Left ventricle myocardium superior (tissue), 1 donor: ENCODE data around the gene ARHGAP8. TPM values are rescaled to one million over a fixed set of nuclear protein-coding genes. Genes with fewer than 3 reads are reported as not detected.
"Not testable (repeated sequence)": the region's sequence is repeated elsewhere in the genome, so short reads cannot be mapped to it uniquely, and the experiment has no call there.

Experiments
- ATAC-seq: fragments of 200-7000 bp; cut with Tn5 transposase; one replicate; pipeline ENCODE4 v1.9.1; 2020; ENCODE audit warnings: mild to moderate bottlenecking, moderate library complexity
- DNase-seq: peaks from one replicate; pipeline ENCODE4 v3.0.0-alpha.2; 2020
- intact Hi-C: fragments of 100-400 bp; cut with micrococcal nuclease; formaldehyde crosslinking; loops from one replicate; pipeline ENCODE4 v1.11.0; 2022
- total RNA-seq: library from RNA; stranded (reverse); fragmentation: NEBNext Ultra II Directional; extraction: Animal tissue kit (Norgen Biotek cat#: 25700); gene quantifications from one replicate; pipeline ENCODE4 v1.2.1, GENCODE V29; 2021
- donor health status: DM: no; HTN: yes; CAD: no; lungs with severe emphysema.

The ARHGAP8 gene
- total RNA-seq, 1 donor from 2014 or later, result not detected

- intact Hi-C loops, result no loop called here
- peak; percentile 30 for ATAC-seq
- DNase-seq, result peak; percentile 40
These were observed 15.6 kb upstream of the ARHGAP8 start for GRCh38 chr22:44736581-44737405.

- ATAC-seq, result no peak
- intact Hi-C loops, result no loop called here
- no peak for DNase-seq
These were observed 14.7 kb upstream of the ARHGAP8 start for GRCh38 chr22:44737406-44738346.

DNA sequence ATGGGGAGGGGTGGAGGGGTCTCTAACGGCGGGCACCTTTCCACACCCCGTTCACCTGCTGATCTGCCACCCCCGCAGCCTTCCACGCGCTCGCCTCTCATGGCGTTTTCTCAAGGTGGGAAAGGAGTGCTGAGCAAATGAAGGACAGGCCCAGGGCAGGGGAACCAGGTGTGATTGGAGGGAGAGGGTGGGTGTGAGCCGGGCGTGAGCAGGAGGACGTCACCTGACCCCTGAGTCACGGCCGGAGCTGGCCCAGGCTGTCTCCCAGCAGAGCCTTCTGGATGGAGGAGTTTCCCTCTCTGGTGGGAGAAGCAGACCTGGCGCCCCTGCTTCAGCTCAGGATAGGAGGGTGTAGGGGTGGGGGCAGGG is 14.0 kb upstream of the ARHGAP8 start:
- intact Hi-C loops, result no loop called here
- ATAC-seq, result no peak
- peak; percentile 11 for DNase-seq

GRCh38 chr22:44739024-44739423 is 13.4 kb upstream of the ARHGAP8 start:
- intact Hi-C loops, result no loop called here
- DNase-seq (no peak), ATAC-seq (no peak)

- ATAC-seq, intact Hi-C loops, DNase-seq: not testable (repeated sequence)
These were observed 12.7 kb upstream of the ARHGAP8 start for GRCh38 chr22:44739666-44740065.

GRCh38 chr22:44740307-44740706 is 12.1 kb upstream of the ARHGAP8 start:
- intact Hi-C loops, result no loop called here
- no peak for DNase-seq
- no peak for ATAC-seq

- intact Hi-C loops, result no loop called here
- DNase-seq (no peak), ATAC-seq (no peak)
These were observed 10.4 kb upstream of the ARHGAP8 start for GRCh38 chr22:44741929-44742328.

- intact Hi-C loops, result no loop called here
- DNase-seq, result no peak
- no peak for ATAC-seq
These were observed 9.1 kb upstream of the ARHGAP8 start for GRCh38 chr22:44743247-44743646.

DNA sequence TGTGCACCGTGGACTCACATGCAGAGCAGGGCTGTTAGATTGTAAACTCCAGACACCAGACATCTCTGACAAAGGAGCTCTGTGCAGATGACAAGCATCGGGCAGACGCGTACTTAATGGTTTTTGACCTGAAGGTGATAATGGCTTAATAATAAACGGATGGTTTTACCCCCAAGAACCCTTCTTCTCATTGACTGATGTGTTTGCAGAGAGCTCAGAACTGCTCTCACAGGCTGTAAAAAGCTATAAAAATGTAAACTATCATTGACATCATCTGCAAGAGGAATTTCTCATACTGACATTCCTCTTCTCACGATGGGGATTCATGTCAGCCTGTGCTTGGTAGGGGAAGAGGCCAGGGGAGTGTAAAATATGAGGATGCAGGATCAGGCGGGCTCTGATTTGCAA is 8.6 kb upstream of the ARHGAP8 start:
- DNase-seq (no peak), ATAC-seq (no peak)
- intact Hi-C loops, result no loop called here

- no peak for DNase-seq
- intact Hi-C loops, result no loop called here
- ATAC-seq, result no peak
These were observed 6.3 kb upstream of the ARHGAP8 start for GRCh38 chr22:44745853-44746789.

- ATAC-seq, DNase-seq, intact Hi-C loops: not testable (repeated sequence)
These were observed 4.6 kb upstream of the ARHGAP8 start for GRCh38 chr22:44747784-44748127.

- DNase-seq (no peak), ATAC-seq (no peak)
- intact Hi-C loops, result no loop called here
These were observed 3.9 kb upstream of the ARHGAP8 start for GRCh38 chr22:44748524-44748923.

DNA sequence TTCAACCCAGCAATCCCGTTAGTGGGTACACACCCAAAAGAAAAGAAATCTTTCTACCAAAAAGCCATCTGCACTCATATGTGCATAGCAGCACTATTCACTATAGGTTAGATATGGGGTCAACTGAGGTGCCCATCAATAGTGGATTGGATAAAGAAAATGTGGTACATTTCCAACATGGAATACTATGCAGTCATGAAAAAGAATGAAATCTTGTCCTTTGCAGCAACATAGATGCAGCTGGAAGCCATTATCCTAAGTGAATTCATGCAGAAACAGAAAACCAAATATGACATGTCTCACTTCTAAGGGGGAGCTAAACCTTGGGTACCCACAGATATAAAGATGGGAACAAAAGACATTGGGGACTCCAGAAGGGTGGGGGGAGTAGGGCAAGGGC is 1.9 kb upstream of the ARHGAP8 start:
- ATAC-seq, result no peak
- no peak for DNase-seq
- intact Hi-C loops, result no loop called here

DNA sequence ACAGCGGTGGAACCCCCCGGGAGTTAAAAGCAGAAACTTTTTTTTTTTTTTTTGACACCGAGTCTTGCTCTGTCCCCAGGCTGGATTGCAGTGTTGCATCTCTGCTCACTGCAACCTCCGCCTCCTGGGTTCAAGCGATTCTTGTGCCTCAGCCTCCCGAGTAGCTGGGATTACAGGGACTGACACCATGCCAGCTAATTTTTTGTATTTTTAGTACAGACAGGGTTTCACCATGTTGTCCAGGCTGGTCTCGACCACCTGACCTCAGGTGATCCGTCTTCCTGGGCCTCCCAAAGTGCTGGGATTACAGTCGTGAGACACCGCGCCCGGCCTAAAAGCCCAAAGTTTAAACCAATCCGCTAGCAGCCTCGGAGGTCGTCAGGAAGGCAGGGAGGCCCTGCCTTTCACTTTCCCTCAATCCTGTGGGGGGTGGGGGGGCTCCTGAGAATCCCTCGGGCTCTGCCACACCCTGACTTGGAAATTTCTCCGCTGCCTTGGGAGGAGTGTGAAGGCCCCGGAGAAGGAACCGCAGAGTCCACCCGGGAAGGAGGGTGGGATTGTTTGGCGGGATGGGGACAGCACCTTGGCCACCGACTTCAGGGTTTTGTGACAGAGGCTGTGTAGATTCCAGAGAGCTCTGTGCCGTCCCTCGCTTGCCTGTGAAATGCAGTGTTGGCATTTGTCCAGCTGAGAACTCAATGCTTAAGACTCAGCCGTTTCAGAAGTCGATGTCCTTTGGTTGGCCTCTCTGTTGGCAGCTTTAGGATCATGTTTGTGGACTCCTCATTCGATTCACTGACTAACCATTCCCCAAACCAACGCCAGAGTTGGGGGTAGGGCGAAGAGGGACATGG is 1.0 kb downstream of the ARHGAP8 start:
- intact Hi-C loops, result no loop called here
- ATAC-seq (no peak), DNase-seq (no peak)

- ATAC-seq (no peak), DNase-seq (no peak)
- intact Hi-C loops, result no loop called here
These were observed 2.6 kb downstream of the ARHGAP8 start for GRCh38 chr22:44754998-44755397.

- no peak for ATAC-seq
- no peak for DNase-seq
- intact Hi-C loops, result no loop called here
These were observed 3.0 kb downstream of the ARHGAP8 start for GRCh38 chr22:44755417-44755816.

- DNase-seq (no peak), ATAC-seq (no peak)
- intact Hi-C loops, result no loop called here
These were observed 3.6 kb downstream of the ARHGAP8 start for GRCh38 chr22:44755956-44756361.

DNA sequence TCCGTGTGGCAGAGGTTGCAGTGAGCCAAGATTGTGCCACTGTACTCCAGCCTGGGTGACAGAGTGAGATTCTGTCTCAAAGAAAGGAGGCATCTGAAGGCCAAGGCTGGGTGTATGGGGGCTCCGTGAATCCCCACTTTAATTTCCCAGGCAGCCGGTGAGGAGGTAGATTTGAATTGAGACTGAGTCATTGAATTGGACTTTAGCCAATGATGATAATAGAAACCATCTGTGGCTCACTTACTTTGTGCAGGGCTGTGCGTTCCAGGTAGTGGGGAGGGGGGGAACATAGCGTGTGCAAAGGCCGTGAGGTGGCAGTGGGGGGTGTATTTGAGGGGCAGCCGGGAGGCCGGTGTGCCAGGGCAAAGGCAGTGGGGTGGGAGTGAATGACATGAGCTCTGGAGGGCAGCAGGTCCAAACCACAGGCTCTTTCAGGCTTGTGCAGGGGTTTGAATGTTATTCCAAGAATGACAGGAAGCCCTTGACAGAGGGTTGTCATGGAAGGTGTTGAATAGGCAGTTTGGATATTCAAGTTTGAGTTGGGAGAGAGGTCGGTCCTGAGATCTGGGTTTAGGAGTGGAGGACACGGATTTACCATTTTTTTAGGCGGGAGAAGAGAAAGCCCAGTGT is 6.1 kb downstream of the ARHGAP8 start:
- intact Hi-C loops, result no loop called here
- ATAC-seq, result no peak

More for the DNA sequence above, 6.1 kb downstream of the ARHGAP8 start:
- no peak for DNase-seq
